PC-3 (cell line): ENCODE data around the gene LEUTX. TPM values are rescaled to one million over a fixed set of nuclear protein-coding genes. Genes with fewer than 3 reads are reported as not detected.

Experiments
- ATAC-seq: fragments of 200-7000 bp; cut with Tn5 transposase; 2 replicates; pipeline ENCODE4 v1.9.1; 2020; ENCODE audit warnings: mild to moderate bottlenecking, moderate library complexity
- BruUV-seq: library from RNA; stranded (reverse); fragments of 400-500 nt; replicated peaks from 2 replicates; lab custom pipeline; 2021; lab: Mats Ljungman, UMichigan
- CTCF ChIA-PET: fragments of 300-600 bp; sonication (Branson Sonifier 250); formaldehyde crosslinking; loops from one replicate; lab custom pipeline; 2022; ENCODE audit warnings: antibody characterized with exemption; lab: Charles Lee
- POLR2A ChIA-PET: fragments of 300-600 bp; sonication (Branson Sonifier 250); formaldehyde crosslinking; loops from one replicate; lab custom pipeline; 2022; ENCODE audit warnings: antibody characterized with exemption; ENCODE audit not compliant: unreplicated experiment; lab: Charles Lee
- DNase-seq: peaks from one replicate; pipeline ENCODE4 v3.0.0-alpha.2; 2015
- H2AFZ ChIP-seq: fragments of 300-600 bp; sonication (generic); 2 replicates; pipeline ENCODE4 v1.6.0; 2016; ENCODE audit warnings: antibody characterized with exemption, low read length
- H3F3A ChIP-seq: fragments of 300-600 bp; sonication (generic); one replicate; pipeline ENCODE4 v1.6.0; 2017; ENCODE audit warnings: antibody characterized with exemption, low read length, control low read depth, mild to moderate bottlenecking; ENCODE audit not compliant: unreplicated experiment
- H3K27ac ChIP-seq: fragments of 300-600 bp; sonication (generic); 2 replicates; pipeline ENCODE4 v1.5.1; 2016; ENCODE audit warnings: mild to moderate bottlenecking, low read length
- H3K27me3 ChIP-seq: fragments of 300-600 bp; sonication (generic); 2 replicates; pipeline ENCODE4 v1.6.1; 2016; ENCODE audit warnings: low read length, mixed read lengths
- H3K36me3 ChIP-seq: fragments of 300-600 bp; sonication (generic); 2 replicates; pipeline ENCODE4 v1.6.1; 2016; ENCODE audit warnings: low read depth, mixed run types, low read length, mixed read lengths
- H3K4me1 ChIP-seq: fragments of 300-600 bp; sonication (generic); 2 replicates; pipeline ENCODE4 v1.5.1; 2016; ENCODE audit warnings: low read length; ENCODE audit not compliant: insufficient read depth
- H3K4me2 ChIP-seq: fragments of 300-600 bp; sonication (generic); 2 replicates; pipeline ENCODE4 v1.6.0; 2016; ENCODE audit warnings: low read length
- H3K4me3 ChIP-seq: fragments of 300-600 bp; sonication (generic); 2 replicates; pipeline ENCODE4 v1.5.1; 2016; ENCODE audit warnings: mild to moderate bottlenecking, low read length, mixed read lengths
- H3K79me2 ChIP-seq: fragments of 300-600 bp; sonication (generic); 2 replicates; pipeline ENCODE4 v1.6.1; 2017; ENCODE audit warnings: low read length, mixed read lengths
- H3K9ac ChIP-seq: fragments of 300-600 bp; sonication (generic); 2 replicates; pipeline ENCODE4 v1.6.0; 2016; ENCODE audit warnings: mild to moderate bottlenecking, low read length
- H3K9me2 ChIP-seq: fragments of 300-600 bp; sonication (generic); replicated peaks from 2 replicates; pipeline ENCODE4 v1.6.1; 2016; ENCODE audit warnings: mixed run types, low read length, mixed read lengths
- H3K9me3 ChIP-seq: fragments of 300-600 bp; sonication (generic); 2 replicates; pipeline ENCODE4 v1.6.1; 2016; ENCODE audit warnings: low read length, mixed read lengths
- H4K20me1 ChIP-seq: fragments of 300-600 bp; sonication (generic); 2 replicates; pipeline ENCODE4 v1.6.1; 2016; ENCODE audit warnings: low read length, mixed read lengths
- EZH2 ChIP-seq: fragments of 300-600 bp; sonication (generic); IDR thresholded peaks from one replicate; pipeline ENCODE4 v1.6.1; 2017; ENCODE audit warnings: antibody characterized with exemption, mild to moderate bottlenecking, low read length; ENCODE audit not compliant: unreplicated experiment
- EZH2phosphoT487 ChIP-seq: fragments of 300-600 bp; sonication (generic); IDR thresholded peaks from 2 replicates; pipeline ENCODE4 v1.6.1; 2018; ENCODE audit warnings: mild to moderate bottlenecking, antibody characterized with exemption, low read length, borderline replicate concordance
- intact Hi-C: fragments of 100-400 bp; cut with micrococcal nuclease; formaldehyde crosslinking; loops from 2 replicates; pipeline ENCODE4 v1.9.0; 2023
- total RNA-seq: library from RNA; depleted of rRNA; stranded (reverse); fragments of >200 nt; gene quantifications from 2 replicates; pipeline ENCODE4 v1.2.3, GENCODE V29; 2014
- TF ChIP-seq, protein P1 (sequence below): fragments of 300-600 bp; sonication (generic); conservative IDR thresholded peaks from 2 replicates; pipeline ENCODE4 v1.5.1; 2017; ENCODE audit warnings: antibody characterized with exemption, low read depth, mild to moderate bottlenecking, low read length

LEUTX gene
- total RNA-seq, 1 experiment from 2014 or later, result not detected

DNA sequence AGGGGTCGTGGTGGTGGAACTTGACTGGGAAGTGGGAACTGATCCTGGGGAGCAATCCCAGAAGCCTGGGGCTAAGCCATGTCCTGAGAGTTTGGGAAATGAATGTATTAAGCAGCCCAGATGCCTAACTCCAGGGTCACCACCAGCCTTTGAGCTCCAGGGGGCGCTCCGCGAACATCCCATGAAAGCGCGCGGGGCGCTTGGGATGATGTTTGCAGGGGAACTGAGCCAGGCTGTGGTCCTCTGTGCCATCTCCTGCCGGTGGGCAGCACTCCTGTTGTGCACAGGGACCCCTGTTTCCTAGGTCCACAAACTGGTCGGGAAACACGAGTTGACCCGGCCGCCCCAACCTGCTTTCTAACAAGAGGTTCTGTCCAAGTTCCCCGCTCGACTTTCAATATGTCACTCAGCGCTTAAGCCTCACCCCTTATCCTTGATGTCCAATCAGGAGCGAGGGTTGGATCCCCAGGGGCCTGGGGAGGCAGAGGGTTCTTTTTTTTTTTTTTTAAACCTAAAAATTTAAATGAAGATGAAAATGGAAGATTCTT lies 14.4 kb downstream of the LEUTX start:
- peak; percentile 92 for ATAC-seq
- Histone ChIP-seq H3F3A (no peaks in the 10 kb centered on the region), H3K9me3 (no peaks in the 10 kb centered on the region), H3K79me2 (no peaks in the 10 kb centered on the region), H3K9ac (no peak overlapping the region), H3K4me1 (no peaks in the 10 kb centered on the region), H3K4me2 (peak overlapping the region; percentile 87), H2AFZ (peak overlapping the region; percentile 90), H3K4me3 (peak overlapping the region; percentile 67), H3K27ac (no peak overlapping the region), H4K20me1 (no peaks in the 10 kb centered on the region), H3K9me2 (no peaks in the 10 kb centered on the region), H3K27me3 (peaks cover 24% of the 10 kb centered on the region), H3K36me3 (no peaks in the 10 kb centered on the region; the same call in 1 of the 2 replicates)
- intact Hi-C loops, result loop anchor here (2.0 kb wide), 1 partner anchor 52 kb away; no protein-coding TSS in a partner anchor
- ChIA-PET CTCF (interaction anchor here (0.7 to 1.3 kb wide), 3 partner anchors 26 to 177 kb away, joined by 3 to 11 read pairs (median 4); partner anchors contain the start of gene PSMC4), POLR2A (interaction anchor here (0.5 to 0.6 kb wide), 2 partner anchors 261 to 672 kb away, joined by 3 to 7 read pairs; no protein-coding TSS in a partner anchor)
- no peak for TF ChIP-seq EZH2phosphoT487
- TF ChIP-seq, protein P1, sequence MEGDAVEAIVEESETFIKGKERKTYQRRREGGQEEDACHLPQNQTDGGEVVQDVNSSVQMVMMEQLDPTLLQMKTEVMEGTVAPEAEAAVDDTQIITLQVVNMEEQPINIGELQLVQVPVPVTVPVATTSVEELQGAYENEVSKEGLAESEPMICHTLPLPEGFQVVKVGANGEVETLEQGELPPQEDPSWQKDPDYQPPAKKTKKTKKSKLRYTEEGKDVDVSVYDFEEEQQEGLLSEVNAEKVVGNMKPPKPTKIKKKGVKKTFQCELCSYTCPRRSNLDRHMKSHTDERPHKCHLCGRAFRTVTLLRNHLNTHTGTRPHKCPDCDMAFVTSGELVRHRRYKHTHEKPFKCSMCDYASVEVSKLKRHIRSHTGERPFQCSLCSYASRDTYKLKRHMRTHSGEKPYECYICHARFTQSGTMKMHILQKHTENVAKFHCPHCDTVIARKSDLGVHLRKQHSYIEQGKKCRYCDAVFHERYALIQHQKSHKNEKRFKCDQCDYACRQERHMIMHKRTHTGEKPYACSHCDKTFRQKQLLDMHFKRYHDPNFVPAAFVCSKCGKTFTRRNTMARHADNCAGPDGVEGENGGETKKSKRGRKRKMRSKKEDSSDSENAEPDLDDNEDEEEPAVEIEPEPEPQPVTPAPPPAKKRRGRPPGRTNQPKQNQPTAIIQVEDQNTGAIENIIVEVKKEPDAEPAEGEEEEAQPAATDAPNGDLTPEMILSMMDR, result peak; percentile 90
- DNase-seq, result peak; percentile 64
- BruUV-seq, result no TSS peak

DNA sequence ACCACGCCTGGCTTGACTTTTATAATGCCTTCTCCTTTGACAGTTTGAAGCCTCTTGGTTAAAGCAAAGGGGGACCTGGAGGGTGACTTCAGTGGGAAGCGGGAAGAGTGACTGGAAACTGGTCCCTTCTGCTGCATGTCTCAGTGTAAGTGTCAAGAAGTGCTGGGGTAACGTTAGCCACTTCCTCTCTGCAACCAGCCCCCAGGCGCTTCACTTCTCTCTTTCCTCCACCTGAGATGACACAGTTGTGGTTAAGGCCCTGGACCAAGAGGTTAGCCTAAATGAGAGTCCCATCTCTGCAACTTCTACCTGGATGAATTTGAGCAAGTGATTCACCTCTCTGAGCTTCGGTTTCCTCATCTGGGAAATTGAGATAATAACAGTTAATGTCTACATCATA lies 16.3 kb downstream of the LEUTX start:
- Histone ChIP-seq H3K36me3 (no peaks in the 10 kb centered on the region; the same call in 1 of the 2 replicates), H3K9me2 (no peaks in the 10 kb centered on the region), H3K79me2 (no peaks in the 10 kb centered on the region), H3F3A (no peaks in the 10 kb centered on the region), H3K9ac (no peak overlapping the region), H3K27ac (no peak overlapping the region), H3K4me1 (no peaks in the 10 kb centered on the region), H3K4me3 (no peak overlapping the region), H3K9me3 (no peaks in the 10 kb centered on the region), H3K27me3 (peaks cover 27% of the 10 kb centered on the region), H3K4me2 (no peak overlapping the region), H4K20me1 (no peaks in the 10 kb centered on the region), H2AFZ (no peak overlapping the region)
- TF ChIP-seq, protein P1, result no peak
- TF ChIP-seq EZH2 (no peak), EZH2phosphoT487 (no peak)
- intact Hi-C loops, result no loop called here
- ChIA-PET CTCF (no interaction called here), POLR2A (no interaction called here)
- ATAC-seq (no peak), DNase-seq (peak; percentile 34)
- BruUV-seq, result no TSS peak

- no peak for DNase-seq
- H3K9ac ChIP-seq, result no peak overlapping the region
- H3K4me3 ChIP-seq, result no peak overlapping the region
- H3K4me2 ChIP-seq, result no peak overlapping the region
- intact Hi-C loops, result no loop called here
- no peak for ATAC-seq
- TF ChIP-seq, protein P1, result no peak
- no peak for TF ChIP-seq EZH2
- no peak for TF ChIP-seq EZH2phosphoT487
- H3K27ac ChIP-seq, result no peak overlapping the region
- H2AFZ ChIP-seq, result no peak overlapping the region
- POLR2A ChIA-PET, result no interaction called here
- H3F3A ChIP-seq, result no peaks in the 10 kb centered on the region
- BruUV-seq, result no TSS peak
- H3K79me2 ChIP-seq, result no peaks in the 10 kb centered on the region
- no peaks in the 10 kb centered on the region for H3K9me2 ChIP-seq
- no peaks in the 10 kb centered on the region for H4K20me1 ChIP-seq
- H3K36me3 ChIP-seq, result no peaks in the 10 kb centered on the region; the same call in 1 of the 2 replicates
- H3K9me3 ChIP-seq, result no peaks in the 10 kb centered on the region
- no peaks in the 10 kb centered on the region for H3K4me1 ChIP-seq
- H3K27me3 ChIP-seq, result peaks cover 27% of the 10 kb centered on the region
- CTCF ChIA-PET, result no interaction called here
Observed at GRCh38 chr19:39796000-39796498, 17.4 kb downstream of the LEUTX start.
